ENCODE measurements around the gene PBX3.

DNA sequence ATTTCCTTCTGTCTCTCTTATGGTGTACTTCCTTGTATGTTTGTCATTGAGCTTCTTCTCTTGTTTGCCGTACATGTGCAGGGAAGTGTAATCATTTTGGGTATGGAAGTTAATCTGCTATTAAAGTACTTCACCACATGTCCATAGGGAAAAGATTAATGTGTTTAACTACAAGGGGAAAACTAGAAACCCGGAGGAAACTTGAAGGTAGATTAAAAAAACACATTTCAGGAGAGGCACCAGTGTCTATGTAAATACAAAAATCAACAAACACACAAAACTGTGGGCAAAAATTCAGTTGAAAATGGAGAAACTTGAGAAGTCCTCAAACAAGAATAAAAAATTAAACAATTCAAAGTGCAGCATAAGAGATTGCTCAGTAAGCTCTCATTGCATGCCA, 166.4 kb downstream of the PBX3 start:
- TF ChIP-seq, protein P1, sequence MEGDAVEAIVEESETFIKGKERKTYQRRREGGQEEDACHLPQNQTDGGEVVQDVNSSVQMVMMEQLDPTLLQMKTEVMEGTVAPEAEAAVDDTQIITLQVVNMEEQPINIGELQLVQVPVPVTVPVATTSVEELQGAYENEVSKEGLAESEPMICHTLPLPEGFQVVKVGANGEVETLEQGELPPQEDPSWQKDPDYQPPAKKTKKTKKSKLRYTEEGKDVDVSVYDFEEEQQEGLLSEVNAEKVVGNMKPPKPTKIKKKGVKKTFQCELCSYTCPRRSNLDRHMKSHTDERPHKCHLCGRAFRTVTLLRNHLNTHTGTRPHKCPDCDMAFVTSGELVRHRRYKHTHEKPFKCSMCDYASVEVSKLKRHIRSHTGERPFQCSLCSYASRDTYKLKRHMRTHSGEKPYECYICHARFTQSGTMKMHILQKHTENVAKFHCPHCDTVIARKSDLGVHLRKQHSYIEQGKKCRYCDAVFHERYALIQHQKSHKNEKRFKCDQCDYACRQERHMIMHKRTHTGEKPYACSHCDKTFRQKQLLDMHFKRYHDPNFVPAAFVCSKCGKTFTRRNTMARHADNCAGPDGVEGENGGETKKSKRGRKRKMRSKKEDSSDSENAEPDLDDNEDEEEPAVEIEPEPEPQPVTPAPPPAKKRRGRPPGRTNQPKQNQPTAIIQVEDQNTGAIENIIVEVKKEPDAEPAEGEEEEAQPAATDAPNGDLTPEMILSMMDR (conservative IDR thresholded peaks at IDR 0.05; ENCODE audit: low read length), result no peak
- no peak for TF ChIP-seq EZH2phosphoT487 (IDR thresholded peaks at IDR 0.05; ENCODE audit: borderline replicate concordance)
